SK-N-SH (cell line): ENCODE data around the gene PHC2. TPM values are rescaled to one million over a fixed set of nuclear protein-coding genes. Genes with fewer than 3 reads are reported as not detected.
A peak's percentile ranks its signal among the peaks of the same experiment; 100 is the strongest.

ENCODE experiments used
- CTCF ChIA-PET: fragments of 300-600, 350-600 bp; formaldehyde crosslinking; extraction: SDS; loops from one replicate; lab custom pipeline; 2021; lab: Yijun Ruan, JAX
- POLR2A ChIA-PET: fragments of 350-600 bp; sonication (Branson Sonifier 250); formaldehyde crosslinking; extraction: SDS; loops from one replicate; lab custom pipeline; 2020; ENCODE audit warnings: antibody characterized with exemption, inconsistent platforms; lab: Yijun Ruan, JAX
- DNase-seq: peaks from one replicate; pipeline ENCODE4 v3.0.0; 2012
- H2AFZ ChIP-seq: fragments of 200-600 bp; sonication (generic); 2 replicates; pipeline ENCODE4 v1.8.1; 2016; ENCODE audit warnings: antibody characterized with exemption, mild to moderate bottlenecking, low read depth
- H3F3A ChIP-seq: fragments of 200-600 bp; sonication (generic); replicated peaks from 2 replicates; pipeline ENCODE3; 2016; ENCODE audit warnings: antibody characterized with exemption, mild to moderate bottlenecking; ENCODE audit not compliant: insufficient read depth
- H3K27ac ChIP-seq, 2 experiments: fragments of 200-500 bp in 1 of 2; fragments of 200-600 bp in 1 of 2; sonication (Bioruptor generic) in 1 of 2; sonication (generic), shearing (Covaris generic) in 1 of 2; 2 replicates each; pipeline versions ENCODE4 v1.5.1 to v1.6.1; 2014 to 2016; ENCODE audit warnings: low read depth in 2 of 2, inconsistent platforms in 1 of 2, low read length in 1 of 2, mild to moderate bottlenecking in 1 of 2, mixed read lengths in 1 of 2
- H3K27me3 ChIP-seq: fragments of 200-600 bp; sonication (generic), shearing (Covaris generic); 2 replicates; pipeline ENCODE4 v1.6.1; 2016; ENCODE audit warnings: mixed run types; ENCODE audit not compliant: insufficient read depth
- H3K36me3 ChIP-seq, 2 experiments: fragments of 200-500 bp in 1 of 2; fragments of 200-600 bp in 1 of 2; sonication (Bioruptor generic) in 1 of 2; sonication (generic) in 1 of 2; replicated peaks in 1 of 2; 2 replicates each; pipeline versions ENCODE3 to v1.5.1; 2014 to 2016; ENCODE audit warnings: low read length in 1 of 2, mild to moderate bottlenecking in 1 of 2; ENCODE audit not compliant: insufficient read depth in 2 of 2, control insufficient read depth in 1 of 2
- H3K4me1 ChIP-seq, 2 experiments: fragments of 200-500 bp in 1 of 2; fragments of 200-600 bp in 1 of 2; sonication (Bioruptor generic) in 1 of 2; sonication (generic), shearing (Covaris generic) in 1 of 2; 2 replicates each; pipeline versions ENCODE4 v1.5.1 to v1.6.1; 2014 to 2016; ENCODE audit warnings: low read depth in 1 of 2, low read length in 1 of 2, mixed run types in 1 of 2; ENCODE audit not compliant: insufficient read depth in 2 of 2, control insufficient read depth in 1 of 2
- H3K4me2 ChIP-seq: fragments of 200-600 bp; sonication (generic), shearing (Covaris generic); 2 replicates; pipeline ENCODE4 v1.6.1; 2017; ENCODE audit warnings: mixed run types
- H3K4me3 ChIP-seq, 2 experiments: fragments of 200-500 bp in 1 of 2; fragments of 200-600 bp in 1 of 2; sonication (Bioruptor generic) in 1 of 2; sonication (generic), shearing (Covaris generic) in 1 of 2; 2 replicates each; pipeline versions ENCODE4 v1.5.1 to v1.8.1; 2014 to 2016; ENCODE audit warnings: low read depth in 2 of 2, inconsistent platforms in 1 of 2, low read length in 1 of 2, mild to moderate bottlenecking in 1 of 2, mixed read lengths in 1 of 2, moderate library complexity in 1 of 2
- H3K79me2 ChIP-seq: fragments of 200-600 bp; sonication (generic); 2 replicates; pipeline ENCODE4 v1.8.1; 2017; ENCODE audit warnings: mild to moderate bottlenecking; ENCODE audit not compliant: insufficient read depth
- H3K9ac ChIP-seq: fragments of 200-600 bp; sonication (generic); 2 replicates; pipeline ENCODE4 v1.6.1; 2017; ENCODE audit warnings: mixed run types
- H3K9me2 ChIP-seq: fragments of 200-600 bp; sonication (generic); 2 replicates; pipeline ENCODE4 v1.6.1; 2017; ENCODE audit warnings: mixed run types
- H3K9me3 ChIP-seq: fragments of 200-600 bp; sonication (generic); 2 replicates; pipeline ENCODE4 v1.6.1; 2017; ENCODE audit warnings: mixed run types, mild to moderate bottlenecking, moderate library complexity
- H4K20me1 ChIP-seq: fragments of 200-600 bp; sonication (generic); 2 replicates; pipeline ENCODE4 v1.6.1; 2017; ENCODE audit warnings: mild to moderate bottlenecking, mixed run types; ENCODE audit not compliant: insufficient read depth
- EP300 ChIP-seq, 2 experiments: IDR thresholded peaks; 2 replicates each; pipeline versions ENCODE4 v1.4.0 to v1.6.1; 2012; ENCODE audit warnings: borderline replicate concordance in 1 of 2, low read depth in 1 of 2, low read length in 1 of 2
- FOSL2 ChIP-seq: IDR thresholded peaks from 2 replicates; pipeline ENCODE4 v1.4.0; 2012; ENCODE audit warnings: low read depth, mild to moderate bottlenecking, moderate library complexity, borderline replicate concordance
- GABPA ChIP-seq: IDR thresholded peaks from 2 replicates; pipeline ENCODE4 v1.4.0; 2012; ENCODE audit warnings: low read depth, mild to moderate bottlenecking
- GATA2 ChIP-seq: sonication (generic); formaldehyde crosslinking; IDR thresholded peaks from 2 replicates; pipeline ENCODE4 v1.5.0; 2020; ENCODE audit warnings: mild to moderate bottlenecking, missing genetic modification reagents
- NRF1 ChIP-seq: IDR thresholded peaks from 2 replicates; pipeline ENCODE4 v1.6.1; 2012; ENCODE audit warnings: low read depth, mild to moderate bottlenecking, low read length
- RFX5 ChIP-seq: IDR thresholded peaks from 2 replicates; pipeline ENCODE4 v1.6.1; 2012; ENCODE audit warnings: mild to moderate bottlenecking, improper control_type of control experiment, low read length
- RXRA ChIP-seq: IDR thresholded peaks from 2 replicates; pipeline ENCODE4 v1.4.0; 2012; ENCODE audit warnings: low read depth, mild to moderate bottlenecking, borderline replicate concordance
- SMC3 ChIP-seq: IDR thresholded peaks from 2 replicates; pipeline ENCODE4 v1.6.1; 2012; ENCODE audit warnings: low read depth, low read length, improper control_type of control experiment
- TAF1 ChIP-seq: IDR thresholded peaks from 2 replicates; pipeline ENCODE4 v1.6.1; 2012; ENCODE audit warnings: low read depth, mild to moderate bottlenecking, low read length, moderate library complexity, borderline replicate concordance
- USF1 ChIP-seq: IDR thresholded peaks from 2 replicates; pipeline ENCODE4 v1.4.0; 2012; ENCODE audit warnings: low read depth, borderline replicate concordance
- WGBS: methylation state at CpG from one replicate; pipeline ENCODE4 v1.1.6; 2017; ENCODE audit warnings: low lambda C conversion rate; 5-methylcytosine and 5-hydroxymethylcytosine counted together
- polyA plus RNA-seq, 3 experiments: library from polyadenylated mRNA; depleted of rRNA; stranded (reverse); fragments of >200 nt; gene quantifications; 2 replicates each; pipeline ENCODE4 v1.2.3, GENCODE V29; 2012

PHC2 gene
- polyA plus RNA-seq, 1 of the 3 experiments (the other 2 are of a cell fraction) = 98.7 TPM

- H3K36me3 ChIP-seq = peaks cover 0 to 37% of the 10 kb centered on the region in 2 experiments
- POLR2A ChIA-PET = interaction anchor here (0.6 kb wide), 1 partner anchor 47 kb away, joined by 3 read pairs; no protein-coding TSS in a partner anchor
- CTCF ChIA-PET = interaction anchor here (0.9 to 11.3 kb wide), 14 partner anchors 19 to 273 kb away, joined by 3 to 167 read pairs (median 4); no protein-coding TSS in a partner anchor
Observed at GRCh38 chr1:33366762-33367484, 64.0 kb downstream of the PHC2 start.

GRCh38 chr1:33365560-33365997 is 65.3 kb downstream of the PHC2 start:
- Histone ChIP-seq H3K9me3 (no peaks in the 10 kb centered on the region), H3K27ac (no peak overlapping the region; a peak in 1 of 4 replicates), H3K4me3 (no peak overlapping the region), H3F3A (no peaks in the 10 kb centered on the region), H4K20me1 (no peaks in the 10 kb centered on the region), H3K9me2 (no peaks in the 10 kb centered on the region), H3K9ac (no peak overlapping the region), H3K4me1 (peaks cover 0 to 67% of the 10 kb centered on the region in 2 experiments), H3K27me3 (no peaks in the 10 kb centered on the region), H3K4me2 (no peak overlapping the region), H2AFZ (no peak overlapping the region), H3K79me2 (no peaks in the 10 kb centered on the region)
- POLR2A ChIA-PET = no interaction called here
- CTCF ChIA-PET = interaction anchor here (1.0 to 11.3 kb wide), 5 partner anchors 18 to 271 kb away, joined by 4 to 167 read pairs (median 9); no protein-coding TSS in a partner anchor
- no peak for DNase-seq
- 70% methylated on average over 3 of the region's 9 CpGs for WGBS
- TF ChIP-seq RXRA (peak; percentile 55; the same call in 1 of the 2 replicates), GABPA (no peak)
- TF ChIP-seq, all 33 proteins: peak for 1
- H3K36me3 ChIP-seq = peaks cover 0 to 34% of the 10 kb centered on the region in 2 experiments

More at GRCh38 chr1:33366762-33367484, 64.0 kb downstream of the PHC2 start:
- H3K27me3 ChIP-seq = no peaks in the 10 kb centered on the region
- no peak for TF ChIP-seq FOSL2
- TF ChIP-seq GATA2 (CRISPR knock-in tag) = 0 out of 2 replicates have a peak, but pooled peaks have one; percentile 17
- H3K4me3 ChIP-seq = no peak overlapping the region
- peak; percentile 64 for DNase-seq
- H3K9me2 ChIP-seq = no peaks in the 10 kb centered on the region
- peaks cover 0 to 65% of the 10 kb centered on the region in 2 experiments for H3K4me1 ChIP-seq
- no peak overlapping the region for H3K4me2 ChIP-seq
- H2AFZ ChIP-seq = no peak overlapping the region
- H3K9ac ChIP-seq = no peak overlapping the region
- H3K79me2 ChIP-seq = no peaks in the 10 kb centered on the region
- WGBS = 66% methylated on average over 11 of the region's 14 CpGs
- peak overlapping the region in 1 of 2 experiments; percentile 55; a peak in 1 of 4 replicates for H3K27ac ChIP-seq
- no peaks in the 10 kb centered on the region for H3F3A ChIP-seq
- no peaks in the 10 kb centered on the region for H3K9me3 ChIP-seq
- H4K20me1 ChIP-seq = no peaks in the 10 kb centered on the region

GRCh38 chr1:33364565-33364918 is 66.4 kb downstream of the PHC2 start:
- Histone ChIP-seq H4K20me1 (no peaks in the 10 kb centered on the region), H3K36me3 (peaks cover 8 to 42% of the 10 kb centered on the region in 2 experiments), H3K4me2 (no peak overlapping the region), H3K27me3 (no peaks in the 10 kb centered on the region), H3K27ac (peak overlapping the region in 1 of 2 experiments; percentile 88; a peak in 2 of 4 replicates), H3K79me2 (no peaks in the 10 kb centered on the region), H3K9me3 (no peaks in the 10 kb centered on the region), H2AFZ (no peak overlapping the region), H3F3A (no peaks in the 10 kb centered on the region), H3K4me1 (peaks cover 0 to 57% of the 10 kb centered on the region in 2 experiments), H3K4me3 (no peak overlapping the region), H3K9ac (no peak overlapping the region), H3K9me2 (no peaks in the 10 kb centered on the region)
- WGBS = 74% methylated on average over 2 of the region's 2 CpGs
- ChIA-PET POLR2A (interaction anchor here (0.6 to 2.5 kb wide), 3 partner anchors 11 to 141 kb away, joined by 3 to 10 read pairs (median 8); no protein-coding TSS in a partner anchor), CTCF (interaction anchor here (1.1 to 11.3 kb wide), 6 partner anchors 13 to 270 kb away, joined by 4 to 167 read pairs (median 6); no protein-coding TSS in a partner anchor)
- DNase-seq = no peak
- TF ChIP-seq GABPA (no peak), RFX5 (no peak), NRF1 (no peak), USF1 (no peak), SMC3 (no peak), TAF1 (no peak), EP300 (IDR thresholded peaks at IDR 0.05; ENCODE audit: borderline replicate concordance in 1 of 2, low read depth in 1 of 2, low read length in 1 of 2) (no peak)
